SK-N-SH (cell line): ENCODE data around the gene JAML. TPM values are rescaled to one million over a fixed set of nuclear protein-coding genes. Genes with fewer than 3 reads are reported as not detected.

Experiments used
- CTCF ChIA-PET: fragments of 300-600, 350-600 bp; formaldehyde crosslinking; extraction: SDS; loops from one replicate; lab custom pipeline; 2021; lab: Yijun Ruan, JAX
- POLR2A ChIA-PET: fragments of 350-600 bp; sonication (Branson Sonifier 250); formaldehyde crosslinking; extraction: SDS; loops from one replicate; lab custom pipeline; 2020; ENCODE audit warnings: antibody characterized with exemption, inconsistent platforms; lab: Yijun Ruan, JAX
- DNase-seq: peaks from one replicate; pipeline ENCODE4 v3.0.0; 2012
- H2AFZ ChIP-seq: fragments of 200-600 bp; sonication (generic); 2 replicates; pipeline ENCODE4 v1.8.1; 2016; ENCODE audit warnings: antibody characterized with exemption, mild to moderate bottlenecking, low read depth
- H3F3A ChIP-seq: fragments of 200-600 bp; sonication (generic); replicated peaks from 2 replicates; pipeline ENCODE3; 2016; ENCODE audit warnings: antibody characterized with exemption, mild to moderate bottlenecking; ENCODE audit not compliant: insufficient read depth
- H3K27ac ChIP-seq, 2 experiments: fragments of 200-500 bp in 1 of 2; fragments of 200-600 bp in 1 of 2; sonication (Bioruptor generic) in 1 of 2; sonication (generic), shearing (Covaris generic) in 1 of 2; 2 replicates each; pipeline versions ENCODE4 v1.5.1 to v1.6.1; 2014 to 2016; ENCODE audit warnings: low read depth in 2 of 2, inconsistent platforms in 1 of 2, low read length in 1 of 2, mild to moderate bottlenecking in 1 of 2, mixed read lengths in 1 of 2
- H3K27me3 ChIP-seq: fragments of 200-600 bp; sonication (generic), shearing (Covaris generic); 2 replicates; pipeline ENCODE4 v1.6.1; 2016; ENCODE audit warnings: mixed run types; ENCODE audit not compliant: insufficient read depth
- H3K36me3 ChIP-seq, 2 experiments: fragments of 200-500 bp in 1 of 2; fragments of 200-600 bp in 1 of 2; sonication (Bioruptor generic) in 1 of 2; sonication (generic) in 1 of 2; replicated peaks in 1 of 2; 2 replicates each; pipeline versions ENCODE3 to v1.5.1; 2014 to 2016; ENCODE audit warnings: low read length in 1 of 2, mild to moderate bottlenecking in 1 of 2; ENCODE audit not compliant: insufficient read depth in 2 of 2, control insufficient read depth in 1 of 2
- H3K4me1 ChIP-seq, 2 experiments: fragments of 200-500 bp in 1 of 2; fragments of 200-600 bp in 1 of 2; sonication (Bioruptor generic) in 1 of 2; sonication (generic), shearing (Covaris generic) in 1 of 2; 2 replicates each; pipeline versions ENCODE4 v1.5.1 to v1.6.1; 2014 to 2016; ENCODE audit warnings: low read depth in 1 of 2, low read length in 1 of 2, mixed run types in 1 of 2; ENCODE audit not compliant: insufficient read depth in 2 of 2, control insufficient read depth in 1 of 2
- H3K4me2 ChIP-seq: fragments of 200-600 bp; sonication (generic), shearing (Covaris generic); 2 replicates; pipeline ENCODE4 v1.6.1; 2017; ENCODE audit warnings: mixed run types
- H3K4me3 ChIP-seq, 2 experiments: fragments of 200-500 bp in 1 of 2; fragments of 200-600 bp in 1 of 2; sonication (Bioruptor generic) in 1 of 2; sonication (generic), shearing (Covaris generic) in 1 of 2; 2 replicates each; pipeline versions ENCODE4 v1.5.1 to v1.8.1; 2014 to 2016; ENCODE audit warnings: low read depth in 2 of 2, inconsistent platforms in 1 of 2, low read length in 1 of 2, mild to moderate bottlenecking in 1 of 2, mixed read lengths in 1 of 2, moderate library complexity in 1 of 2
- H3K79me2 ChIP-seq: fragments of 200-600 bp; sonication (generic); 2 replicates; pipeline ENCODE4 v1.8.1; 2017; ENCODE audit warnings: mild to moderate bottlenecking; ENCODE audit not compliant: insufficient read depth
- H3K9ac ChIP-seq: fragments of 200-600 bp; sonication (generic); 2 replicates; pipeline ENCODE4 v1.6.1; 2017; ENCODE audit warnings: mixed run types
- H3K9me2 ChIP-seq: fragments of 200-600 bp; sonication (generic); 2 replicates; pipeline ENCODE4 v1.6.1; 2017; ENCODE audit warnings: mixed run types
- H3K9me3 ChIP-seq: fragments of 200-600 bp; sonication (generic); 2 replicates; pipeline ENCODE4 v1.6.1; 2017; ENCODE audit warnings: mixed run types, mild to moderate bottlenecking, moderate library complexity
- H4K20me1 ChIP-seq: fragments of 200-600 bp; sonication (generic); 2 replicates; pipeline ENCODE4 v1.6.1; 2017; ENCODE audit warnings: mild to moderate bottlenecking, mixed run types; ENCODE audit not compliant: insufficient read depth
- EZH2phosphoT487 ChIP-seq: fragments of 200-600 bp; sonication (generic); IDR thresholded peaks from 2 replicates; pipeline ENCODE4 v1.6.1; 2017; ENCODE audit warnings: low read depth, mixed run types, mild to moderate bottlenecking, antibody characterized with exemption, moderate library complexity, borderline replicate concordance
- FOXJ3 ChIP-seq: sonication (generic); formaldehyde crosslinking; IDR thresholded peaks from 2 replicates; pipeline ENCODE4 v1.5.1; 2020; ENCODE audit warnings: mild to moderate bottlenecking, missing genetic modification reagents
- GATA2 ChIP-seq: sonication (generic); formaldehyde crosslinking; IDR thresholded peaks from 2 replicates; pipeline ENCODE4 v1.5.0; 2020; ENCODE audit warnings: mild to moderate bottlenecking, missing genetic modification reagents
- JUND ChIP-seq: IDR thresholded peaks from 2 replicates; pipeline ENCODE4 v1.4.0; 2012
- MXI1 ChIP-seq: IDR thresholded peaks from 2 replicates; pipeline ENCODE4 v1.6.1; 2012; ENCODE audit warnings: mild to moderate bottlenecking, low read depth, low read length, improper control_type of control experiment
- PBX3 ChIP-seq: IDR thresholded peaks from 2 replicates; pipeline ENCODE4; 2012
- RFX5 ChIP-seq: IDR thresholded peaks from 2 replicates; pipeline ENCODE4 v1.6.1; 2012; ENCODE audit warnings: mild to moderate bottlenecking, improper control_type of control experiment, low read length
- RXRA ChIP-seq: IDR thresholded peaks from 2 replicates; pipeline ENCODE4 v1.4.0; 2012; ENCODE audit warnings: low read depth, mild to moderate bottlenecking, borderline replicate concordance
- SIN3A ChIP-seq: IDR thresholded peaks from 2 replicates; pipeline ENCODE4 v1.6.1; 2012; ENCODE audit warnings: low read depth, mild to moderate bottlenecking, low read length, moderate library complexity, borderline replicate concordance
- TEAD4 ChIP-seq: IDR thresholded peaks from 2 replicates; pipeline ENCODE4 v1.4.0; 2012; ENCODE audit warnings: mild to moderate bottlenecking, borderline replicate concordance; ENCODE audit not compliant: insufficient read depth
- USF2 ChIP-seq: fragments of 150-350 bp; IDR thresholded peaks from 2 replicates; pipeline ENCODE4 v1.6.1; 2017; ENCODE audit warnings: antibody characterized with exemption, low read length, low read depth, borderline replicate concordance
- ZBTB33 ChIP-seq: IDR thresholded peaks from 2 replicates; pipeline ENCODE4 v1.4.0; 2012; ENCODE audit warnings: low read depth, borderline replicate concordance
- WGBS: methylation state at CpG from one replicate; pipeline ENCODE4 v1.1.6; 2017; ENCODE audit warnings: low lambda C conversion rate; 5-methylcytosine and 5-hydroxymethylcytosine counted together
- polyA plus RNA-seq, 3 experiments: library from polyadenylated mRNA; depleted of rRNA; stranded (reverse); fragments of >200 nt; gene quantifications; 2 replicates each; pipeline ENCODE4 v1.2.3, GENCODE V29; 2012
- TF ChIP-seq, protein P1 (sequence below): fragments of 150-350 bp; IDR thresholded peaks from 2 replicates; pipeline ENCODE4 v1.6.1; 2016; ENCODE audit warnings: mild to moderate bottlenecking, low read depth, low read length
- TF ChIP-seq, protein P2 (sequence below): IDR thresholded peaks from 2 replicates; pipeline ENCODE4 v1.4.0; 2012; ENCODE audit warnings: low read depth

Gene JAML
- polyA plus RNA-seq, 1 of the 3 experiments (the other 2 are of a cell fraction), result not detected

GRCh38 chr11:118267486-118267885 lies 42.7 kb upstream of the JAML start:
- no peaks in the 10 kb centered on the region for H3F3A ChIP-seq
- CTCF ChIA-PET, result interaction anchor here (1.1 kb wide), 1 partner anchor 96 kb away, joined by 3 read pairs; no protein-coding TSS in a partner anchor
- H3K4me3 ChIP-seq, result no peak overlapping the region

More at GRCh38 chr11:118267486-118267885, 42.7 kb upstream of the JAML start:
- Histone ChIP-seq H3K9me3 (no peaks in the 10 kb centered on the region), H2AFZ (no peak overlapping the region), H3K27me3 (peaks cover 28% of the 10 kb centered on the region; the same call in 1 of the 2 replicates), H3K9ac (no peak overlapping the region), H4K20me1 (no peaks in the 10 kb centered on the region), H3K9me2 (no peaks in the 10 kb centered on the region), H3K27ac (no peak overlapping the region), H3K36me3 (no peaks in the 10 kb centered on the region), H3K4me2 (no peak overlapping the region), H3K79me2 (no peaks in the 10 kb centered on the region), H3K4me1 (no peaks in the 10 kb centered on the region)
- 9% methylated on average over 4 of the region's 4 CpGs for WGBS
- TF ChIP-seq, protein P1, sequence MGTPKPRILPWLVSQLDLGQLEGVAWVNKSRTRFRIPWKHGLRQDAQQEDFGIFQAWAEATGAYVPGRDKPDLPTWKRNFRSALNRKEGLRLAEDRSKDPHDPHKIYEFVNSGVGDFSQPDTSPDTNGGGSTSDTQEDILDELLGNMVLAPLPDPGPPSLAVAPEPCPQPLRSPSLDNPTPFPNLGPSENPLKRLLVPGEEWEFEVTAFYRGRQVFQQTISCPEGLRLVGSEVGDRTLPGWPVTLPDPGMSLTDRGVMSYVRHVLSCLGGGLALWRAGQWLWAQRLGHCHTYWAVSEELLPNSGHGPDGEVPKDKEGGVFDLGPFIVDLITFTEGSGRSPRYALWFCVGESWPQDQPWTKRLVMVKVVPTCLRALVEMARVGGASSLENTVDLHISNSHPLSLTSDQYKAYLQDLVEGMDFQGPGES, result no peak
- TF ChIP-seq TEAD4 (no peak), USF2 (no peak), SIN3A (no peak), ZBTB33 (no peak), GATA2 (no peak), FOXJ3 (no peak), MXI1 (no peak), RFX5 (no peak), JUND (no peak), PBX3 (no peak), RXRA (no peak), EZH2phosphoT487 (no peak)
- TF ChIP-seq, protein P2, sequence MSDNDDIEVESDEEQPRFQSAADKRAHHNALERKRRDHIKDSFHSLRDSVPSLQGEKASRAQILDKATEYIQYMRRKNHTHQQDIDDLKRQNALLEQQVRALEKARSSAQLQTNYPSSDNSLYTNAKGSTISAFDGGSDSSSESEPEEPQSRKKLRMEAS, result no peak
- POLR2A ChIA-PET, result no interaction called here
- no peak for DNase-seq
